UCSD-AML1 (cell line): ENCODE measurements around the gene ZNF441.
"Not testable (repeated sequence)": the region's sequence is repeated elsewhere in the genome, so short reads cannot be mapped to it uniquely, and the experiment has no call there.

Experiments
- DNase-seq: peaks from one replicate; lab custom pipeline; 2025; ENCODE audit not compliant: unreplicated experiment; lab: John Stamatoyannopoulos, UW

The ZNF441 gene

DNA sequence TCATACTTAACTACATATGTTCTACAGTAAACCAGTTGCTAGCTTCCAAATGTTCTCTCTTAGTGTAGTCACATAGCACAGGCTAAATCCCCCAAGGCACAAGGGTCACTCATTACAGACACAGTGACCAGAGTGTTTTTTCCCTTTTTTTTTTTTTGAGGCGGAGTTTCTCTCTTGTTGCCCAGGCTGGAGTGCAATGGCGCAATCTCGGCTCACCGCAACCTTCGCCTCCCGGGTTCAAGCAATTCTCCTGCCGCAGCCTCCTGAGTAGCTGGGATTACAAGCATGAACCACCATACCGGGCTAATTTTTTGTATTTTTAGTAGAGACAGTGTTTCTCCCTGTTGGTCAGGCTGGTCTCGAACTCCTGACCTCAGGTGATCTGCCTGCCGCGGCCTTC, 9.9 kb downstream of the ZNF441 start:
- not testable (repeated sequence) for DNase-seq

DNA sequence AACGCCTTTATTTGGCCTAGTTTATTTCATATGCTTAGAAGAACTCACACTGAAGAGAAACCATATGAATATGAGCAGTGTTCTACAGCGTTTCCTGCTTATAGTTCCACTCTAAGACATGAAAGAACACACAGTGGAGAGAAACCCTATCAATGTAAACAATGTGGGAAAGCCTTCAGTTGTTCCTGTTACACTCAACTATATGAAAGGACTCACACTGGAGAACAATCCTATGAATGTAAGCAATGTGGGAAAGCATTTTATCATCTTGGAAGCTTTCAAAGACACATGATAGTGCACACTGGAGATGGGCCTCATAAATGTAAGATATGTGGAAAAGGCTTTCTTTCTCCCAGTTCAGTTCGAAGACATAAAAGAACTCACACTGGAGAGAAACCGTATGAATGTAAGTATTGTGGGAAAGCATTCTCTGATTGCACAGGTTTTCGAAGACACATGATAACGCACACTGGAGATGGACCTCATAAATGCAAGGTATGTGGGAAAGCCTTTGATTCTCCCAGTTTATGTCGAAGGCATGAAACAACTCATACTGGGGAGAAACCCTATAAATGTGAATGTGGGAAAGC, 13.7 kb downstream of the ZNF441 start:
- DNase-seq: no peak

DNA sequence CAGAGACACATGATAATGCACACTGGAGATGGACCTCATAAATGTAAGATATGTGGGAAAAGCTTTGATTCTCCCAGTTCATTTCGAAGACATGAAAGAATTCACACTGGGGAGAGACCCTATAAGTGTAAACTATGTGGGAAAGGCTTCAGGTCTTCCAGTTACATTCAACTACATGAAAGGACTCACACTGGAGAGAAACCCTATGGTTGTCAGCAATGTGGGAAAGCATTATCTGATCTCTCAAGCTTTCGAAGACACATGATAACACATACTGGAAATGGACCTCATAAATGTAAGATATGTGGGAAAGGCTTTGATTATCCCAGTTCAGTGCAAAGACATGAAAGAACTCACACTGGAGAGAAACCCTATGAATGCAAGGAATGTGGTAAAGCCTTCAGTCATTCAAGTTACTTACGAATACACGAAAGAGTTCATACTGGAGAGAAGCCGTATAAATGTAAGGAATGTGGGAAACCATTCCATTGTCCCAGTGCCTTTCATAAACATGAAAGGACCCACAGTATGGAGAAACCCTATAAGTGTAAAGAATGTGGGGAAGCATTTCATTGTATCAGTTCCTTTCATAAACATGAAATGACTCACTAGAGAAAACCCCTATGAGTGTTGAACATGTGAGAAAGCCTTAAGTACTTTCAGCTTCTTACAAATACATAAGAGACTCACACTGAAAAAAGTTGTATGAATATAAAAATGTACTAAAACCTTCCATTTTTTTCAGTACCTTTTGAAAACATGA, 14.7 kb downstream of the ZNF441 start:
- DNase-seq: no peak

DNA sequence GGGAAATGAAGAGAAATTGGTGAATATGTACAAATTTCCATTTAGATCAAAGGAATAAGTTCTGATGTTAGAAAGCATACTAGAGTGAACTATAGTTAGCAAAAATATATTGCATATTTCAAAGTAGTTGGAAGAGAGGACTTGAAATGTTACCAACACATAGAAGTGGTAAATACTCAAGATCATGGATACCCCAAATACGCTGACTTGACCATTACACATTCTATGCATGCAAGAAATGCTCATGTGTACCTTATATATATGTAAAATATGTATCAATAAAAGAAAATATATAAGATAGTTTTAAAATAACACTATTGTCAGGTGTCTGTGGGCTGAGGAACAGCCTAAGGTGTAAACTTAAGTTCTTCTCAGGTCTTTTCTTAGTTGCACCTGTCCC, 17.0 kb downstream of the ZNF441 start:
- no peak for DNase-seq

DNA sequence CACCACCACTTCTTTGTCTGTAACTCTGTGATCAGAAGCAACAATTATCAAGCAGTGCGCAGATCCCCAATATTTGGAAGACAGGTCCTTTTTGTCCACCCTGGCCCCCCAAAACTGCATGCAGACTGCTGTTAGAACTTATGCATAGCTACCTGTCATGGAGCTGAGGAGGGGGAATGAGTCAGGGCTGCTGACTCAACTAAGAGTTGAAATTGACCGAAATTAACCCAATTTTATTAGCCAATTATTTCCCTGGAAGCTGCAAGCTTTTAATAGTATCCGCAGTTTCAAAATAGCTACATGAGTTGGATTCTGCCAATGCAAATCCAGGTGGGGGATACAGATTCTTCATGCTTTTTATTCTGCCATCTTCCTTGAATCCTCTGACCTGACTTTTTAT, 17.6 kb downstream of the ZNF441 start:
- DNase-seq: no peak

DNA sequence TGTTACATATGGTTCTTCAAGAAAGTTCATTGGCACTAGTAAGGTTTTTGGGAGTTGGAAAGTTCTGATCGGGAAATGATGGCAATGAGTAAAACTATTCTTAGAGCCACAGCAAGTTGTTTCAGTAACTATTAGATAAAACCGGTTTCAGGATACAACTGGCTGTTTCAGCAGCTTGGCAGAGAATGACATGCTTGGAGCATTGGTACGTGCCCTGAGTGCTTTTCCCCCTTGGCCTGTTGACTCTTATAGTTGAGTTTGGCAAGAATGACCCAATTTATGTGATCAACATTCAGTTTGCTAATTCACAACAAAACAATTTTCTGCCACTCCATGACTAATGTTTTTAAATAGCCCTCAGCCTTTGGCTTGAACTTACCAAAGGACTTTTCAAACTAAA, 20.7 kb downstream of the ZNF441 start:
- DNase-seq: no peak

DNA sequence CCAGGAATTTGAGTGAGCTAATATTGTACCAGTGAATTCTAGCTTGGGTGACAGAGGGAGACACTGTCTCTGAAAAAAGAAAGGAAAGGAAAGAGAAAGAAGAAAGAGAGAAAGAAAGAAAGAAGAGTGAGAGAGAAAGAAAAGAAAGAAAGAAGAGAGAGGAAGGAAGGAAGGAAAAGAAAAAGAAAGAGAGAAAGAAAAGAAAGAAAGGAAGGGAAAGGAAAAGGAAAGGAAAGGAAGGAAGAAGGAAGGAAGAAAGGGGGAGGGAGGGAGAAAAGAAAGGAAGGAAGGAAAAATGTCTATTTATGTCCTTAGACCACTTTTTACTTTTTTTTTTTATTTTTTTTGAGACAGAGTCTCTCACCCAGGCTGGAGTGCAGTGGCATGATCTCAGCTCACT, 26.1 kb downstream of the ZNF441 start:
- DNase-seq: no peak

DNA sequence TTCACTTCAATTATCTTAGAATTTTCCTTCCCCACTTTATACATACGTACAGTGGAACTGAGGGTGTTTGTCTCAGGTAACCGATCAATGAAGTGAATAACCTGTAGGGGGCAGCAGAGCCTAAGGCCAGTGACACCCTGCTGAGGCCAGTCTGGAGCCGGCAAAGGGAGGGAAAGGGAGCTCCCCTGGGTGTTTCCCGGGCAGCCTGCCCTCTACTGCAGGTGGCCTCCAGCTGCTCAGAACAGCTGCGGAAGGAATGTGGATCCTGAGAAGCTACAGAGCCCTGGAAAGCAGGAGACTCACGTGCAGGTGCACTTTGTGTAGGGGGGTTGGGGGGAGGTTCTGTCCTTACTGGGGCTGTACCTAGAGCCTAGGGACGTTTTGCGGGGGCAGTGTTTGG, 30.7 kb downstream of the ZNF441 start:
- peak; percentile 65 for DNase-seq

DNA sequence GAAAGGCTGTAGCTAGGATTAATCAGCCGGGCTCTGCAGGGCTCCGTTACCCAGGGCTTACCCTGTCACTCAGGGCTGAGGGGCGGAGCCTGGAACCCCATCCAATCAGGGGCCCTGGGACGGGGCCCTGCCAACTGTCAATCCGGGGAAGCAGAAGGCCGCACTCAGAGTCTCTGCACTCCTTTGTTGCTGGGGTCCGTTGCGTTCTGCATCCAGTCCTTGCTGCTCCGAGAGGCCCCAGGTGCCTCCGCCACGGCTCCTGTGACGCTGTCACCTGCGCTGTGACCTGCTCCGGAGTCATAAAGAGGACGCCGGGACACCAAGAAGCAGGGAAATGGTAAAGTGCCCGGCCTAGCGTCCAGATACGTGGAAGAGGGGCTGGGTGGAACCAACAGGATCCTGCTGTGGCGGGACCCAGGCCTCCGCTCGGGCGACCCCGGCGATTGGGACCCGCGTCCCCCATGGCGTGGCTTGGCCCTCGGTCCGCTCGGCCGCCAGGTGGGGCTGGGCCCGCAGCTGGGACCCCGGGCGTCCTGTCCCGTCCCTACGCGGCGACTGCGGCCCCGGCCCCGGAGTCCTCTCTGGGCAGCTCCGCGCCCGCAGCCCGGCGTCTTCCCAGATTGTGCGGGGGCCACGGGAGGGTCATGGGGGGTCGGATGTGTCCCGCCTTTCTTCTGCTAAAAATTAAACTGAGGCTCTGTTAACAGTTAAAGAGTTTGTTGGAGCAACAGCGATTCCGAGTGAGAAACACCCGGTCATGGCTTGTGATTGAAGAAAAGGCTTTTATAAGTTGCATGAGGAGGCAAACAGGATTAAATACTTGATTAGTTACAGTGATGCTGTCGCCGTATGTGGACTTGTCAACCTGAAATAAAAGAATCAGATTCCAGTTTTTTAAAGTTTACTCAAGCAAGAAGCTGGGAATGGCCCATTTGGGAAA, 31.9 kb downstream of the ZNF441 start, which contains the start of gene ZNF491:
TSS of gene ZNF491 (plus strand) at position 133 of the 940 bp plus-strand sequence. CDS start 7,431 bp downstream, outside the sequence.
- DNase-seq: peak; percentile 69

DNA sequence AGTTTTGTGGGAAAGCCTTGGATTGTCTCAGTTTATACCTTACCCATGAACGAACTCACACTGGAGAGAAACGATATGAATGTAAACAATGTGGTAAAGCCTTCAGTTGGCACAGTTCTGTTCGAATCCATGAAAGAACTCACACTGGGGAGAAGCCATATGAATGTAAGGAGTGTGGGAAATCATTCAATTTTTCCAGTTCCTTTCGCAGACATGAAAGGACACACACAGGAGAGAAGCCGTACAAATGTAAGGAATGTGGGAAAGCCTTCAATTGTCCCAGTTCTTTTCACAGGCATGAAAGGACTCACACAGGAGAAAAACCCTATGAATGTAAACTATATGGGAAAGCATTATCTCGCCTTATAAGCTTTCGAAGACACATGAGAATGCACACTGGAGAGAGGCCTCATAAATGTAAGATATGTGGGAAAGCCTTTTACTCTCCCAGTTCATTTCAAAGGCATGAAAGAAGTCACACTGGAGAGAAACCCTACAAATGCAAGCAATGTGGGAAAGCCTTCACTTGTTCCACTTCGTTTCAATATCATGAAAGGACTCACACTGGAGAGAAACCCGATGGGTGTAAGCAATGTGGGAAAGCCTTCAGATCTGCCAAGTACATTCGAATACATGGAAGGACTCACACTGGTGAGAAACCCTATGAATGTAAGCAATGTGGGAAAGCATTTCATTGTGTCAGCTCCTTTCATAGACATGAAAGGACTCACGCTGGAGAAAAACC, 39.7 kb downstream of the ZNF441 start:
- no peak for DNase-seq

DNA sequence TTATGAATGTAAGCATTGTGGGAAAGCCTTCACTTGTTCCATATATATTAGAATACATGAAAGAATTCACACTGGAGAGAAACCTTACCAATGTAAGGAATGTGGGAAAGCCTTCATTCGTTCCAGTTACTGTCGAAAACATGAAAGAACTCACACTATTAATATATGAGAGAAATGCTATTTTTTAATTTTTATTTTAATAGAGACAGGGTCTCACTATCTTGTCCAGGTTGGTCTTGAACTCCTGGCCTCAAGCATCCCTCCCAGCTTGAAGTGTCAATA, 40.2 kb downstream of the ZNF441 start:
- no peak for DNase-seq

DNA sequence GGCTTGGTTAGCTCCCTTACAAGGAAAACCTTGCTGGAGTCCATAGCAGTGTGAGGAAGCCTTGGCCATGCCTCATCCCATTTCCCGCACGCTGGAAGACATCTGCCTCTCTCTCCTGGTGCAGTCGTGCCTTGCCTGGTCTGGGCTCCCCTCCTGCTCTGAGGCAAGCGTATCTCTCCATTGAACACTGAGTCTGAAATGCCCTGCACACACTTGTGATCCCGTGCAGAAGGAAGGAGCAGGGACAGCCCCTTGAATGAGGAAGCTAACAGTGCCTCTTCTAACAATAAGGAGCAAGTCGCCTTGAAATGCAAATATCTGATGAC, 46.9 kb downstream of the ZNF441 start:
- DNase-seq: no peak

DNA sequence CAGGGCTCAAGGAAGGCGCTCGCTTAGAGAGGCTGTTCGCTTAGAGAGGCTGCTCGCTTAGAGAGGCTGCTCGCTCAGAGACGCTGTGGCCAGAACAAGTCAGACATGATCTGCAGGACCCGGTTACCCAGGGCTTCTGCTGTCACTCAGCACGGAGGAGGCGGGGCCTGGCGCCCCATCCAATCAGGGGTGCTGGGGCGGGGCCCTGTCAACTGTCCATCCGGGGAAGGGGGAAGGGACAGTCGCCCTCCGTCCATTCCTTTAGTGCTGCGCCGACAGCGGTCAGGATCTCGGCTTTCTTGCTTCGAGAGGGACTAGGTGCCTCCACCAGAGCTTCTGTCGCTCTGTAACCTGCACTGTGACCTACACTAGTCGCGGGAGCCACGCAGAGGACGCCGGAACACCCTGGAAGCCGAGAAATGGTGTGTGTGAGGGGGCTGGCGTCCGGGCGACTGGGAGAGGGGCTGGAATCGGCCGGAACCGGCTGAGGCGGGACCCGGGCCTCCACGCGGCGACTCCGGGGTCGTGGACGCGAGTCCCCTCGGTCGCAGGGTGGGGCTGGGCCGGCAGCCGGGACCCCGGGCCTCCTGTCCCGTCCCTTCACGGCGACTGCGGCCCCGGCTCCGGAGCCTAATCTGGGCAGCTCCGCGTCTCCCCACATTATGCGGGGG, 47.4 kb downstream of the ZNF441 start, which contains the start of gene ZNF440:
TSS of gene ZNF440 (plus strand) at position 245 of the 671 bp plus-strand sequence. CDS start at position 420, 175 bp downstream.
- DNase-seq: peak; percentile 93

DNA sequence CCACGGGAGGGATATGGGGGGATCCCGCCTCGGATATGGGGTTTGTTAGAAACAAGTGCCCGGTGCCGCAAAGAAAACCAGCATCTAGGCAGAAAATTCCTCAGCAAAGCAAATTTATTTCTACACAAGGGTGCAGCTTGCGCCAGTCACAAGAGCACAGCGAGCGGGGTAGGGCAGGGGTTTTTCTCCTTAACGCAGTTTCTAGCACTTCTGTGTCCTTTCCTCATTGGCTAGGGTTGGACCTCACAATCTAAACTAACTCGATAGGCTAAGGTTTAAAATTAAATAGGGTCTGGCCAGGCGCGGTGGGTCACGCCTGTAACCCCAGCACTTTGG, 47.9 kb downstream of the ZNF441 start:
- no peak for DNase-seq

DNA sequence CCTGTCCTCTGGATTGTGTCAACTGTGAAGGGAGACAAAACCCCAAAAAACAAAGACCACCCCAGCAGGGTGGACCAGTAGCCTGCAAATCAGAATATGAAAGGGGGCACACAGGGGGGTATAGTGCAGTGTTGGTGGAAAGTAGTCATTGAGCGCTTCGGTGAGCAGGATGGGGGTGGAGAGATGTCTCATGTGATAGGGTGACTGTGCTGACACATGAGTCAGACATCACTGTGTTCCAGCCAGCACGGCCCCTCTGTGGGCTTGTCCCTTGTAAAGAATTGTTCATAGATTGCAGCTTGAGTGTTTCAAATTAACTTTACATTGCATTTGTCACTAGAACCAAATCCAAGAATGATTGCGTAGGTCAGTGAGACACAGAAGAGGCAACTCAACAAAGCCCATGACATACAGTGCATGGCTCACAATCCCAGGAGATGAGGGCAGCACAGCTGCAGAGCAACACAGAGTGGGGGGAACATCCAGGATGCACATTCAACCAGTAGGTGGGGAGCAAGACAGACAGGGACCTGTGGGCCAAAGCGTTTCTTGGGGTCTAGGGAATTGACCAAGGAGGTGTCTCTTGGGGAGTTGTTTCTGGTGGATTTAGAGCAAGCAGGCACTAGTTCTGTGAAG, 54.8 kb downstream of the ZNF441 start:
- no peak for DNase-seq

DNA sequence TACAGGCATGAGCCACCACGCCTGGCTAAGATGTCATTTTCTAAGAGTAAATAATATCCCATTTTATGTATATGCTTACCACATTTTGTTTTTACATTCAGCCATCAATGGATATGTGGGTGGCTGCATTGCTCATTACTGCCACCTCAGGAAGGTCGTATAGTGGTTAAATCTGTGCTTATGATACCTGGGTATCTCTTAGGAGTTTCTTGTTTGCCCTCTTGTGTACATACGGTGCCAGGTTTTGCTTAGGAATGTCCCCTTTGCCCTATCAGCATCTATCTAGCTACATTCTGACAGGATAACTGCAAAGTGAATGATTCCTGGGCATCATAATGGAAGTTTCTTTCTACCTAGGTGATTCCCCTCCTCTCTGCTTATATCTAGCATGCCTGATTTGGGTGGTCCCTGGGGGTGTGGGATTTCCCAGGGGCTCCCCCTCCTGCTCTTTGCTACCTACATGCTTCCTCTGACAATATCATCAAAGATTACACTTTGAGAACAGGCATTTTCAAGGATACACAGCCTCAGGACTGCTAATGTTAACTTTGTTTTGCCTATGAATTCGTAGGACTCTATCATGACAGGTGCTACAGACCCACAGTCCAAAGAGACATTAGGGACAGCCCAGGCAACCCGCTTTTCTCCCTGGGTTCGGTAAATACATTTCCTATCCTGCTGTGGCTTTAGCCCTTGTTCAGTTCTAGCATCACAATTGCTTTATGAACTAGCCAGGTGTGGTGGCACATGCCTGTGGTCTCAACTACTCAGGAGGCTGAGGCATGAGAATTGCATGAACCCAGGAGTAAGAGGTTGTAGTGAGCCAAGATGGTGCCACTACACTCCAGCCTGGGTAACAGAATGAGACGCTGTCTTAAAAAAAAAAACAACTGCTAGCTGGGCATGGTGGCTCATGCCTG, 62.4 kb downstream of the ZNF441 start:
- DNase-seq: not testable (repeated sequence)

DNA sequence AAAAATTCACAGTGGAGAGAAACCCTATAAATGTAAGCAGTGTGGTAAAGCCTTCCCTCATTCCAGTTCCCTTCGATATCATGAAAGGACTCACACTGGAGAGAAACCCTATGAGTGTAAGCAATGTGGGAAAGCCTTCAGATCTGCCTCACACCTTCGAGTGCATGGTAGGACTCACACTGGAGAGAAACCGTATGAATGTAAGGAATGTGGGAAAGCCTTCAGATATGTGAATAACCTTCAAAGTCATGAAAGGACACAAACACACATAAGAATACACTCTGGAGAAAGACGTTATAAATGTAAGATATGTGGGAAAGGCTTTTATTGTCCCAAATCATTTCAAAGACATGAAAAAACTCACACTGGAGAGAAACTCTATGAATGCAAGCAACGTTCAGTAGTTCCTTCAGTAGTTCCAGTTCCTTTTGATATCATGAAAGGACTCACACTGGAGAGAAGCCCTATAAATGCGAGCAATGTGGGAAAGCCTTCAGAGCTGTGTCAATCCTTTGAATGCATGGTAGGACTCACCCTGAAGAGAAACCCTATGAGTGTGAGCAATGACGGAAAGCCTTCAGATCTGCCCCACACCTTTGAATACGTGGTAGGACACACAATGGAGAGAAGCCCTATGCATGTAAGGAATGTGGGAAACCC, 65.6 kb downstream of the ZNF441 start:
- DNase-seq: no peak

DNA sequence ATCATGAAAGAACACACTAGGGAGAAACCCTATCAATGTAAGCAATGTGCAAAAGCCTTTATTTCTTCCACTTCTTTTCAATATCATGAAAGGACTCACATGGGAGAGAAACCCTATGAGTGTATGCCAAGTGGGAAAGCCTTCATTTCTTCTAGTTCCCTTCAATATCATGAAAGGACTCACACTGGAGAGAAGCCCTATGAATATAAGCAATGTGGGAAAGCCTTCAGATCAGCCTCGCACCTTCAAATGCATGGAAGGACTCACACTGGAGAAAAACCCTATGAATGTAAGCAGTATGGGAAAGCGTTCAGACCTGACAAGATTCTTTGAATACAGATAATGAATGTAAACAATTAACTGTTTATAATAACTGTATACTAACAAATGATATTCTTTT, 66.7 kb downstream of the ZNF441 start:
- no peak for DNase-seq
